ENCODE results near the gene ARSK.

- TF ChIP-seq GATA3 (IDR thresholded peaks at IDR 0.05; ENCODE audit: low read depth, low read length) (no peak), GATA2 (IDR thresholded peaks at IDR 0.05; ENCODE audit: low read depth, low read length) (no peak)
Measured at GRCh38 chr5:95554647-95555548, at the start of gene ARSK, which contains the start of gene SKIC3.

Measured in SH-SY5Y (cell line).